IMR-90 (cell line): ENCODE data around the gene MPP2. TPM values are rescaled to one million over a fixed set of nuclear protein-coding genes. Genes with fewer than 3 reads are reported as not detected.

Experiments used
- ATAC-seq: fragments of 200-7000 bp; cut with Tn5 transposase; 2 replicates; pipeline ENCODE4 v1.9.1; 2020; ENCODE audit warnings: low read depth, mild to moderate bottlenecking, moderate library complexity
- BruUV-seq: library from RNA; stranded (reverse); fragments of 400-500 nt; replicated peaks from 2 replicates; lab custom pipeline; 2021; lab: Mats Ljungman, UMichigan
- CTCF ChIA-PET: fragments of 300-600 bp; formaldehyde crosslinking; extraction: SDS; loops from one replicate; lab custom pipeline; 2021; ENCODE audit warnings: antibody characterized with exemption; lab: Yijun Ruan, JAX
- POLR2A ChIA-PET: fragments of 300-600 bp; sonication (Branson Sonifier 250); formaldehyde crosslinking; loops from one replicate; lab custom pipeline; 2022; ENCODE audit warnings: antibody characterized with exemption; ENCODE audit not compliant: unreplicated experiment; lab: Charles Lee
- DNase-seq: peaks from one replicate; pipeline ENCODE4 v3.0.0; 2013
- H2AFZ ChIP-seq: replicated peaks from 2 replicates; pipeline ENCODE3; 2013; ENCODE audit warnings: low read length, mild to moderate bottlenecking; ENCODE audit not compliant: poor library complexity
- H2AK5ac ChIP-seq: 2 replicates; pipeline ENCODE4 v1.6.1; 2013; ENCODE audit warnings: low read depth, low read length, inconsistent platforms
- H2AK9ac ChIP-seq: replicated peaks from 2 replicates; pipeline ENCODE3; 2013; ENCODE audit warnings: mild to moderate bottlenecking, low read depth, low read length, moderate library complexity; ENCODE audit not compliant: poor library complexity
- H2BK120ac ChIP-seq: 2 replicates; pipeline ENCODE4 v1.6.1; 2013; ENCODE audit warnings: low read depth, low read length, inconsistent platforms
- H2BK15ac ChIP-seq: 3 replicates; pipeline ENCODE4 v1.6.1; 2013; ENCODE audit warnings: low read depth, low read length, inconsistent platforms
- H2BK20ac ChIP-seq: 2 replicates; pipeline ENCODE4 v1.6.1; 2013; ENCODE audit warnings: low read depth, mild to moderate bottlenecking, inconsistent platforms, low read length, moderate library complexity
- H2BK5ac ChIP-seq: 2 replicates; pipeline ENCODE4 v1.6.1; 2013; ENCODE audit warnings: mild to moderate bottlenecking, low read depth, low read length, inconsistent platforms; ENCODE audit not compliant: poor library complexity, severe bottlenecking
- H3K14ac ChIP-seq: replicated peaks from 2 replicates; pipeline ENCODE4 v1.6.1; 2013; ENCODE audit warnings: low read depth, low read length, inconsistent platforms
- H3K18ac ChIP-seq: 2 replicates; pipeline ENCODE4 v1.6.1; 2013; ENCODE audit warnings: low read depth, low read length, control low read depth
- H3K23ac ChIP-seq: 2 replicates; pipeline ENCODE4 v1.6.1; 2013; ENCODE audit warnings: low read depth, low read length, inconsistent platforms
- H3K27ac ChIP-seq: 2 replicates; pipeline ENCODE4 v1.5.1; 2013; ENCODE audit warnings: mild to moderate bottlenecking, control low read depth, low read length; ENCODE audit not compliant: insufficient read depth
- H3K27me3 ChIP-seq: 2 replicates; pipeline ENCODE4 v1.6.1; 2013; ENCODE audit warnings: low read length; ENCODE audit not compliant: control insufficient read depth, insufficient read depth
- H3K36me3 ChIP-seq: 2 replicates; pipeline ENCODE4 v1.6.1; 2013; ENCODE audit warnings: low read length, mixed read lengths; ENCODE audit not compliant: control insufficient read depth, insufficient read depth
- H3K4ac ChIP-seq: 2 replicates; pipeline ENCODE4 v1.6.1; 2013; ENCODE audit warnings: low read depth, low read length, inconsistent platforms
- H3K4me1 ChIP-seq: 2 replicates; pipeline ENCODE4 v1.6.1; 2013; ENCODE audit warnings: low read length, mixed read lengths; ENCODE audit not compliant: control insufficient read depth, insufficient read depth
- H3K4me2 ChIP-seq: 2 replicates; pipeline ENCODE4 v1.6.1; 2013; ENCODE audit warnings: low read depth, mild to moderate bottlenecking, control low read depth, low read length, moderate library complexity
- H3K4me3 ChIP-seq: 2 replicates; pipeline ENCODE4 v1.5.1; 2013; ENCODE audit warnings: low read depth, mild to moderate bottlenecking, control low read depth, low read length, moderate library complexity; ENCODE audit not compliant: insufficient read depth
- H3K56ac ChIP-seq: 2 replicates; pipeline ENCODE4 v1.6.1; 2013; ENCODE audit warnings: low read length, inconsistent platforms; ENCODE audit not compliant: insufficient read depth; ENCODE audit errors: extremely low read depth
- H3K79me1 ChIP-seq, 2 experiments: 2 replicates each; pipeline ENCODE4 v1.6.1; 2013; ENCODE audit warnings: low read length in 2 of 2, inconsistent platforms in 1 of 2, low read depth in 1 of 2
- H3K9ac ChIP-seq: 2 replicates; pipeline ENCODE4 v1.6.1; 2013; ENCODE audit warnings: low read depth, low read length, control low read depth
- H3K9me1 ChIP-seq: 2 replicates; pipeline ENCODE4 v1.6.1; 2013; ENCODE audit warnings: low read length, inconsistent platforms; ENCODE audit not compliant: insufficient read depth
- H3K9me3 ChIP-seq: 2 replicates; pipeline ENCODE4 v1.6.1; 2013; ENCODE audit warnings: low read length; ENCODE audit not compliant: control insufficient read depth, insufficient read depth
- H4K20me1 ChIP-seq: 2 replicates; pipeline ENCODE4 v1.6.1; 2013; ENCODE audit warnings: low read length, inconsistent platforms; ENCODE audit not compliant: insufficient read depth
- H4K5ac ChIP-seq: 2 replicates; pipeline ENCODE4 v1.6.1; 2013; ENCODE audit warnings: mild to moderate bottlenecking, low read depth, low read length, control low read depth
- H4K8ac ChIP-seq, 2 experiments: 2 replicates each; pipeline ENCODE4 v1.6.1; 2013; ENCODE audit warnings: low read depth in 2 of 2, low read length in 2 of 2, control low read depth in 1 of 2, inconsistent platforms in 1 of 2
- H4K91ac ChIP-seq: 2 replicates; pipeline ENCODE4 v1.6.1; 2013; ENCODE audit warnings: low read depth, low read length, inconsistent platforms; ENCODE audit not compliant: insufficient read depth
- ELK1 ChIP-seq: fragments of 150-350 bp; IDR thresholded peaks from 2 replicates; pipeline ENCODE4 v1.6.1; 2016; ENCODE audit warnings: low read depth, mild to moderate bottlenecking, low read length, moderate library complexity, borderline replicate concordance
- FOS ChIP-seq: fragments of 150-350 bp; IDR thresholded peaks from 2 replicates; pipeline ENCODE4 v1.6.1; 2016; ENCODE audit warnings: low read depth, low read length
- USF2 ChIP-seq: fragments of 150-350 bp; IDR thresholded peaks from 2 replicates; pipeline ENCODE4 v1.6.1; 2017; ENCODE audit warnings: mild to moderate bottlenecking, antibody characterized with exemption, low read length, low read depth
- WGBS, 2 experiments: methylation state at CpG; one replicate each; pipeline versions ENCODE4 v1.1.5 to v1.1.7; 2013; ENCODE audit warnings: missing lambda C conversion rate in 2 of 2; ENCODE audit not compliant: insufficient read length in 1 of 2; ENCODE audit errors: extremely low coverage in 2 of 2; 5-methylcytosine and 5-hydroxymethylcytosine counted together
- dilution Hi-C: fragments of 300-500 bp; cut with HindIII; formaldehyde crosslinking; loops from one replicate; pipeline ENCODE4 v1.14.3; 2018; ENCODE audit warnings: low sequenced_read_pairs; ENCODE audit not compliant: unreplicated experiment
- in situ Hi-C: fragments of 300-500 bp; cut with MboI; formaldehyde crosslinking; loops from 3 replicates; pipeline ENCODE4 v1.14.3; 2019; ENCODE audit warnings: low sequenced_read_pairs, inconsistent platforms, mixed read lengths
- intact Hi-C: fragments of 100-400 bp; cut with micrococcal nuclease; formaldehyde crosslinking; loops from 2 replicates; pipeline ENCODE4 v1.10.0; 2022
- polyA plus RNA-seq, 3 experiments: library from polyadenylated mRNA; depleted of rRNA; stranded (reverse); fragments of >200 nt; gene quantifications; 2 replicates each; pipeline ENCODE4 v1.2.3, GENCODE V29; 2012; ENCODE audit warnings: low replicate concordance in 1 of 3
- total RNA-seq: library from RNA; depleted of rRNA; stranded (reverse); fragments of >200 nt; gene quantifications from 2 replicates; pipeline ENCODE4 v1.2.3, GENCODE V29; 2012

Gene MPP2
- total and polyA plus RNA-seq, 2 of the 4 experiments (the other 2 are of a cell fraction), result 3.2 to 3.8 TPM

GRCh38 chr17:43945074-43945829 lies 37.9 kb upstream of the MPP2 start:
- Histone ChIP-seq H4K5ac (no peak overlapping the region), H3K27me3 (peaks cover 18% of the 10 kb centered on the region), H2BK5ac (no peak overlapping the region), H4K8ac (no peak overlapping the region), H3K4me3 (no peak overlapping the region), H3K79me1 (no peaks in the 10 kb centered on the region), H3K23ac (no peak overlapping the region), H2AK9ac (no peak overlapping the region), H3K4me1 (no peaks in the 10 kb centered on the region), H3K56ac (no peak overlapping the region), H3K4me2 (no peak overlapping the region), H3K18ac (no peak overlapping the region; the same call in 1 of the 2 replicates), H3K14ac (no peak overlapping the region), H2BK15ac (no peak overlapping the region), H3K9me1 (no peaks in the 10 kb centered on the region), H2BK120ac (no peak overlapping the region), H3K27ac (no peak overlapping the region), H2BK20ac (no peak overlapping the region), H3K4ac (no peak overlapping the region), H3K9ac (no peak overlapping the region), H2AFZ (no peak overlapping the region), H3K9me3 (no peaks in the 10 kb centered on the region), H3K36me3 (no peaks in the 10 kb centered on the region), H4K91ac (no peak overlapping the region), H4K20me1 (no peaks in the 10 kb centered on the region; the same call in 1 of the 2 replicates), H2AK5ac (no peak overlapping the region)
- in situ Hi-C loops, result loop anchor here (10.0 kb wide), 1 partner anchor 220 kb away; no protein-coding TSS in a partner anchor
- no CpG with 5 or more reads among the region's 12 CpGs for WGBS, 2 experiments
- BruUV-seq, result no TSS peak
- intact Hi-C loops, result loop anchor here (2.0 kb wide), 2 partner anchors 170 to 224 kb away; no protein-coding TSS in a partner anchor
- POLR2A ChIA-PET, result interaction anchor here (0.5 kb wide), 1 partner anchor 76 kb away, joined by 3 read pairs; no protein-coding TSS in a partner anchor
- TF ChIP-seq ELK1 (no peak), FOS (peak; percentile 24; the same call in 1 of the 2 replicates), USF2 (no peak)
- CTCF ChIA-PET, result interaction anchor here (0.6 to 2.5 kb wide), 5 partner anchors 37 to 99 kb away, joined by 4 to 11 read pairs (median 6); no protein-coding TSS in a partner anchor
- dilution Hi-C loops, result no loop called here
- no peak for ATAC-seq
- DNase-seq, result peak; percentile 30
